NB4 (cell line): ENCODE data around the gene DUS2.

ENCODE experiments used
- DNase-seq: peaks from one replicate; pipeline ENCODE4 v3.0.0; 2010; ENCODE audit warnings: low read depth
- H3K4me3 ChIP-seq: one replicate; pipeline ENCODE4 v1.5.1; 2011; ENCODE audit warnings: mild to moderate bottlenecking, low read depth, low read length, moderate library complexity
- CTCF ChIP-seq: IDR thresholded peaks from one replicate; pipeline ENCODE4 v1.5.1; 2012; ENCODE audit warnings: low read depth, low read length
- MAX ChIP-seq: IDR thresholded peaks from 2 replicates; pipeline ENCODE4 v1.6.1; 2011; ENCODE audit warnings: low read depth, low read length
- MYC ChIP-seq: IDR thresholded peaks from 2 replicates; pipeline ENCODE4 v1.6.1; 2011; ENCODE audit warnings: low read depth, low read length
- POLR2A ChIP-seq: IDR thresholded peaks from 2 replicates; pipeline ENCODE4 v1.6.1; 2011; ENCODE audit warnings: mild to moderate bottlenecking; ENCODE audit not compliant: insufficient read length; ENCODE audit errors: extremely low read depth

The DUS2 gene

GRCh38 chr16:68035227-68035626 lies 12.1 kb downstream of the DUS2 start:
- no peak overlapping the region for H3K4me3 ChIP-seq
- no peak for TF ChIP-seq POLR2A
- TF ChIP-seq CTCF = no peak
- no peak for DNase-seq

- TF ChIP-seq POLR2A (no peak), MAX (no peak), MYC (no peak), CTCF (no peak)
- no peak for DNase-seq
- no peak overlapping the region for H3K4me3 ChIP-seq
Measured at GRCh38 chr16:68037841-68038597, 14.9 kb downstream of the DUS2 start.

- DNase-seq = peak; percentile 86
- peak; percentile 92 for TF ChIP-seq CTCF
- no peak for TF ChIP-seq MYC
- TF ChIP-seq MAX = no peak
- TF ChIP-seq POLR2A = no peak
- no peak overlapping the region for H3K4me3 ChIP-seq
Measured at GRCh38 chr16:68040506-68041288, 17.6 kb downstream of the DUS2 start.

GRCh38 chr16:68041783-68042182 lies 18.7 kb downstream of the DUS2 start:
- H3K4me3 ChIP-seq = no peak overlapping the region
- DNase-seq = peak; percentile 49
- TF ChIP-seq MAX = no peak

GRCh38 chr16:68046106-68046505 lies 23.0 kb downstream of the DUS2 start:
- no peak overlapping the region for H3K4me3 ChIP-seq
- no peak for DNase-seq
- TF ChIP-seq MYC (no peak), POLR2A (no peak), CTCF (no peak), MAX (no peak)

- DNase-seq = no peak
- no peak overlapping the region for H3K4me3 ChIP-seq
- TF ChIP-seq POLR2A = no peak
- no peak for TF ChIP-seq MYC
- no peak for TF ChIP-seq CTCF
- TF ChIP-seq MAX = no peak
Measured at GRCh38 chr16:68047987-68048386, 24.9 kb downstream of the DUS2 start.
